K562 (cell line): ENCODE data around the gene RSPH1. TPM values are rescaled to one million over a fixed set of nuclear protein-coding genes. Genes with fewer than 3 reads are reported as not detected.

Experiments used
- ARID3B ChIP-seq: fragments of 250-450 bp; sonication (Bioruptor Pico); IDR thresholded peaks from 2 replicates; pipeline ENCODE4 v1.4.0; 2020; ENCODE audit warnings: borderline replicate concordance
- CAMTA2 ChIP-seq: fragments of 250-450 bp; sonication (Bioruptor Pico); conservative IDR thresholded peaks from 2 replicates; pipeline ENCODE4 v1.5.1; 2022
- CC2D1A ChIP-seq: fragments of 450-650 bp; IDR thresholded peaks from 2 replicates; pipeline ENCODE4 v1.6.1; 2017; ENCODE audit warnings: mild to moderate bottlenecking
- HDAC1 ChIP-seq, 2 experiments: fragments of 450-650 bp; IDR thresholded peaks; 2 replicates each; pipeline ENCODE4 v1.6.1; 2016 to 2017; ENCODE audit warnings: inconsistent platforms in 1 of 2, mild to moderate bottlenecking in 1 of 2, moderate library complexity in 1 of 2
- MAZ ChIP-seq, 2 experiments: fragments of 450-650 bp in 1 of 2; sonication (generic) in 1 of 2; formaldehyde crosslinking; IDR thresholded peaks in 1 of 2; conservative IDR thresholded peaks in 1 of 2; 2 replicates each; pipeline versions ENCODE4 v1.4.0 to v1.5.0; 2020; ENCODE audit warnings: mild to moderate bottlenecking in 1 of 2, missing genetic modification reagents in 1 of 2
- MECOM ChIP-seq: fragments of 250-450 bp; sonication (Bioruptor Pico); IDR thresholded peaks from 2 replicates; pipeline ENCODE4 v1.8.0; 2022; ENCODE audit warnings: inconsistent platforms
- MEF2A ChIP-seq: IDR thresholded peaks from 2 replicates; pipeline ENCODE4 v1.6.1; 2011; ENCODE audit warnings: low read depth, mild to moderate bottlenecking, low read length, moderate library complexity; ENCODE audit not compliant: control insufficient read depth
- POLR2B ChIP-seq: fragments of 450-650 bp; IDR thresholded peaks from 2 replicates; pipeline ENCODE4 v1.6.1; 2018; ENCODE audit warnings: low read depth; ENCODE audit not compliant: partially characterized antibody
- REST ChIP-seq, 2 experiments: fragments of 450-650 bp; formaldehyde crosslinking in 1 of 2; IDR thresholded peaks; 2 replicates each; pipeline versions ENCODE4 v1.4.0 to v1.6.1; 2014 to 2020; ENCODE audit warnings: mild to moderate bottlenecking in 2 of 2, borderline replicate concordance in 1 of 2, low read depth in 1 of 2
- TEAD2 ChIP-seq: fragments of 450-650 bp; IDR thresholded peaks from 2 replicates; pipeline ENCODE4 v1.6.1; 2016; ENCODE audit warnings: missing genetic modification characterization, control low read depth, missing compliant biosample characterization
- USF2 ChIP-seq: sonication (generic); formaldehyde crosslinking; IDR thresholded peaks from 2 replicates; pipeline ENCODE4 v1.5.0; 2020; ENCODE audit warnings: missing genetic modification reagents
- ZBTB11 ChIP-seq, 3 experiments: fragments of 200-800 bp in 1 of 3; fragments of 250-450 bp in 1 of 3; fragments of 450-650 bp in 1 of 3; sonication (Bioruptor Pico) in 1 of 3; sonication (Bioruptor generic) in 1 of 3; formaldehyde crosslinking in 1 of 3; IDR thresholded peaks; 2 replicates each; pipeline versions ENCODE4 v1.6.1 to v1.8.0; 2016 to 2022; ENCODE audit warnings: mild to moderate bottlenecking in 2 of 3, missing genetic modification characterization in 2 of 3, missing compliant biosample characterization in 1 of 3, moderate library complexity in 1 of 3
- ZSCAN32 ChIP-seq: fragments of 450-650 bp; formaldehyde crosslinking; IDR thresholded peaks from 2 replicates; pipeline ENCODE4 v1.4.0; 2020; ENCODE audit warnings: mild to moderate bottlenecking, moderate library complexity
- polyA plus RNA-seq, 8 experiments: library from polyadenylated mRNA; depleted of rRNA in 4 of 8; stranded (reverse) in 5 of 8; unstranded in 3 of 8; fragments of >200 nt; fragmentation: Nextera tagmentation in 2 of 8; fragmentation: Illumina TruSeq in 1 of 8; extraction: Ambion mirVana in 2 of 8; extraction: Trizol in 1 of 8; gene quantifications; 2 replicates each; pipeline versions ENCODE4 v1.2.1 to v1.2.3, GENCODE V29; 2011 to 2014; ENCODE audit warnings: inconsistent platforms in 1 of 8, missing spikeins in 1 of 8
- total RNA-seq, 7 experiments: library from RNA; depleted of rRNA in 6 of 7; stranded (reverse); fragments of >200 nt in 6 of 7; fragmentation: Illumina TruSeq in 2 of 7; extraction: Trizol in 2 of 7; gene quantifications; 2 replicates each; pipeline versions ENCODE4 v1.2.1 to v1.2.3, GENCODE V29; 2011 to 2021; ENCODE audit warnings: low replicate concordance in 1 of 7

The RSPH1 gene
- total and polyA plus RNA-seq, 9 of the 15 experiments (the other 6 are each of a cell fraction or from before 2014, with no cell fraction given): 0.17 TPM; not detected in 8

GRCh38 chr21:42545745-42546144, 49.7 kb upstream of the RSPH1 start (continued):
- TF ChIP-seq CC2D1A: no peak
- TF ChIP-seq POLR2B: no peak
- TF ChIP-seq ZSCAN32 (CRISPR knock-in tag): no peak
- TF ChIP-seq HDAC1 (IDR thresholded peaks at IDR 0.05): no peak
- no peak for TF ChIP-seq TEAD2 (tag)
- peak; percentile 58; the same call in 1 of the 2 replicates for TF ChIP-seq MECOM (CRISPR knock-in tag)
- no peak for TF ChIP-seq MEF2A
- TF ChIP-seq USF2 (CRISPR knock-in tag): no peak
- peak in 1 of 2 experiments; percentile 45; a peak in 1 of 4 replicates for TF ChIP-seq MAZ (CRISPR knock-in tag; conservative IDR thresholded peaks at IDR 0.05 in 1 of 2, IDR thresholded peaks at IDR 0.05 in 1 of 2)
- no peak for TF ChIP-seq CAMTA2
- TF ChIP-seq REST (IDR thresholded peaks at IDR 0.05; ENCODE audit: borderline replicate concordance): no peak
- no peak for TF ChIP-seq REST (CRISPR knock-in tag; IDR thresholded peaks at IDR 0.05; ENCODE audit: low read depth)
- peak in 1 of 3 experiments; percentile 39; a peak in 1 of 6 replicates for TF ChIP-seq ZBTB11 (CRISPR knock-in tag; IDR thresholded peaks at IDR 0.05)
- no peak for TF ChIP-seq ARID3B (CRISPR knock-in tag)
